GM10266 (cell line): ENCODE results near the gene CTIF.

ENCODE experiments used
- DNase-seq: peaks from one replicate; pipeline ENCODE4 v3.0.0; 2012; ENCODE audit errors: extremely low spot score
- TF ChIP-seq, protein P1 (sequence below): IDR thresholded peaks from 2 replicates; pipeline ENCODE4 v1.5.1; 2012; ENCODE audit warnings: mild to moderate bottlenecking, low read depth; ENCODE audit not compliant: control insufficient read depth, insufficient read depth; ENCODE audit errors: missing control alignments

CTIF gene

DNA sequence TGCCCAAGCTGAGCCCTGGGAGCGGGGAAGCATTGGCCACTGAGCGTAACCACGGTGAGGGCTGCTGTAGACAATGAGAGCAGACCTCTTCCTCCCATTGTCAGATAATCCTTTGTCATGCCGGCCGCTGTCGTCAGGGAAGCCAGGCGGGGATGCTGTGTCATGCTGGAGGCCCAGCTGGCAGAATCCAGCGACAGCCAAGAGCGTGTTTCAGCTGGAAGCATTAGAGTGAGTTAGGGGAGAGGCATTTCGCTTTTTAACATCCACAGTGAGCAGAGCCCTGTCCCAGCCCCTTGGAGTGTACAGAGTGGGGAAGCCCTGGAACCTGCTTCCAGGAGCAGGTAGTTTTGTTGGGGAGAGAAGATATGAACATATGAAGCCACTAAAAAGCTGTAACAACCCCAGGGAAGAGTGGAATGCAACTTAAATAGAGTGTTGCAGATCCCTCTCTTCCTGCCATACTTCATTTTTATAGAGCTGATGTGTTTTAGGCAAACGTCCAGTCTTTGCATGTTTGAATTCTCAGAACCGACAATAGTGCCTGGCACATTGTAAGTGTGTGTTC, 7.0 kb downstream of the CTIF start:
- TF ChIP-seq, protein P1, sequence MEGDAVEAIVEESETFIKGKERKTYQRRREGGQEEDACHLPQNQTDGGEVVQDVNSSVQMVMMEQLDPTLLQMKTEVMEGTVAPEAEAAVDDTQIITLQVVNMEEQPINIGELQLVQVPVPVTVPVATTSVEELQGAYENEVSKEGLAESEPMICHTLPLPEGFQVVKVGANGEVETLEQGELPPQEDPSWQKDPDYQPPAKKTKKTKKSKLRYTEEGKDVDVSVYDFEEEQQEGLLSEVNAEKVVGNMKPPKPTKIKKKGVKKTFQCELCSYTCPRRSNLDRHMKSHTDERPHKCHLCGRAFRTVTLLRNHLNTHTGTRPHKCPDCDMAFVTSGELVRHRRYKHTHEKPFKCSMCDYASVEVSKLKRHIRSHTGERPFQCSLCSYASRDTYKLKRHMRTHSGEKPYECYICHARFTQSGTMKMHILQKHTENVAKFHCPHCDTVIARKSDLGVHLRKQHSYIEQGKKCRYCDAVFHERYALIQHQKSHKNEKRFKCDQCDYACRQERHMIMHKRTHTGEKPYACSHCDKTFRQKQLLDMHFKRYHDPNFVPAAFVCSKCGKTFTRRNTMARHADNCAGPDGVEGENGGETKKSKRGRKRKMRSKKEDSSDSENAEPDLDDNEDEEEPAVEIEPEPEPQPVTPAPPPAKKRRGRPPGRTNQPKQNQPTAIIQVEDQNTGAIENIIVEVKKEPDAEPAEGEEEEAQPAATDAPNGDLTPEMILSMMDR = no peak
- no peak for DNase-seq

DNA sequence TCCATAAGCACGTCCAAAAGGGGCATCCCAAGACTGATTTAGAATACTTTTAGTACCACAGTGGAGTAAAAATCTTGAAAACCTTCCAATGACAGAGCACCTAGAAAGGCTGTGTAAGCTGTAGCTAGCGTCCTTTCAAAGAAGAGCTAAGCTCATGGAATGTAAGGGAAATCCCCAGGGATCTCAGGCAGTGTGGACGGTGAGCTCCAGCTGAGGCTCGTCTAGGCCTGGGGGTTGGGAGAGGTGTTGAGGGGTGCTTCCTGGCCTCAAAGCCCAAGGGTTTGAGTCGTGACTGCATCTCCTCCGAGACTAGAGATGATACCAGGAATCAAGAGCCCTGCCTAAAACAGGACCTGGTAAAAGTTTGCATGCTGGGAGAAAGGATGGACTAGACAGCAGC, 7.6 kb downstream of the CTIF start:
- TF ChIP-seq, protein P1 = no peak
- DNase-seq = no peak

DNA sequence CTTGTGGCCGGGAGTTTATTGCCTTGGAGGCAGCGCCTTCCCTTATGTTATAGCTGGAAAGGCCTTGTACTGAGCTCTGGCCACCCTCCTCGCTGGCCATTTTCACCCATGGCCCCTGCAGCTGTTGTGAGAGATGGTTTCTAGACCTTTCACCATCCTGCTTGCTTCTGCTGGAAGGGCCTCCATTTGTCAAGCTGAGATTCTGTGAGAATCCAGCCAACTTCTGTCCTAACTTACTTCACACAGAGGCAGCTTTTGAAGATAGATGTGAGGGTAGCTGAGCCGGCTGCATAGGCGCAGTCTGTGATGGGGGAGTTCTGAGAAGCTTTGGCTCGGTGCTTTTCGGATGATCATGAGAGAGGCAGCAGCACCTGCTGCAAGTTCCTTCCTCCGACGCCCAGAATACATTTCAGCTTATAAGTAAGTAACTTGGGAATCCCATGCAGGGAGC, 8.7 kb downstream of the CTIF start:
- no peak for DNase-seq
- TF ChIP-seq, protein P1 = no peak

DNA sequence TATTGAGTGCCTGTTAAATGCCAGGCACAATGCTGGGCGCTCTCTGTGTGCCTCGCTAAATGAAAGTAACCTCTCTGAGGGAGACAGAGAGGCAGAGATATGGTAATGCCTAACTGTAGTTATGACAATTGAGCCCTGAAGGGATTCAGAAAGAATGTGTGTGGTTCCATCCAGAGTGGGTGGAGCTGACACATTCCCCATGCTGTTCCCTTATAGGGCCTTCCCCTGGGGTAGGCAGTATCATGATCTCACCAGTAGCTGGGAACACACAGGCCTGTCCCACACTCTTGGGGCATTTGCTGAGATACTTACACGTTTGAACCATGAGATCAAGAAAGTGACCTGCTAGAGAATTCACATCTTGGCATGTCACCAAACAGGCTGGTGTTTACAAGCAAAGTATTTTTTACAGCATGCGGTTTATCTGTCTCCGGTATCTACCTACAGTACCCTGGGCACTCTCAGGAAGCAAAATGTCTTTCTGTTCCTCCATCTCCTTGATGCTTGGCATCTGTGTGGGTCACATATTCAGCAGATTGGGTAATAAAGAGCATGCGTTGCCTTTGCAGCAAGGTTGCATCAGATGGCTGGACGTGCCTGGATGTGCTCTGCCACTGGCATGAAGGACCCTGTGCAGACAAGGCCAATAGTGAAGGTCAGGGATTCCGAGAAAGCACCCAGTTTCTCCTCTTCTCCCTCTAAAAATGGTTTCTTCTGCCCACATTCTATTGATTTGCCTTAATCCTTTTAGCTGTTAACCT, 9.4 kb downstream of the CTIF start:
- DNase-seq = no peak
- TF ChIP-seq, protein P1 = no peak

DNA sequence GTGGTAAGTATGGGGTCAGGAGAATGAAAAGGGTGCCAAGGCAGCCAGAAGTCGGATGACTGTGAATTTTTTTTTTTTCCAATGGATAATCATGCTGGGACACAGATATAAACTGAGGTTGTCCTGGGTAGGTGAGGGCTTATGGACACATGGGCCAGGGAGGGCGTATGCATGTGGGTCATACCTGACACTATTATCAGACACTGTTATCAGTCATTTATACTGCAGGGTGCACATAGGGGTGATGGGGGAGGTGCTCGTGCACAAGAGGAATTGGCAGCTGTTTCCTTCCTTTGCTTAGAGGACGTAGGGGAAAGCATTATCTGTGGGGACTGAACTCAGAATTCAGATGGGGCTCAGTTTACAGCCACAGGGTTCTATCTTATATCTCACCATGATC, 10.1 kb downstream of the CTIF start:
- TF ChIP-seq, protein P1 = no peak
- no peak for DNase-seq

DNA sequence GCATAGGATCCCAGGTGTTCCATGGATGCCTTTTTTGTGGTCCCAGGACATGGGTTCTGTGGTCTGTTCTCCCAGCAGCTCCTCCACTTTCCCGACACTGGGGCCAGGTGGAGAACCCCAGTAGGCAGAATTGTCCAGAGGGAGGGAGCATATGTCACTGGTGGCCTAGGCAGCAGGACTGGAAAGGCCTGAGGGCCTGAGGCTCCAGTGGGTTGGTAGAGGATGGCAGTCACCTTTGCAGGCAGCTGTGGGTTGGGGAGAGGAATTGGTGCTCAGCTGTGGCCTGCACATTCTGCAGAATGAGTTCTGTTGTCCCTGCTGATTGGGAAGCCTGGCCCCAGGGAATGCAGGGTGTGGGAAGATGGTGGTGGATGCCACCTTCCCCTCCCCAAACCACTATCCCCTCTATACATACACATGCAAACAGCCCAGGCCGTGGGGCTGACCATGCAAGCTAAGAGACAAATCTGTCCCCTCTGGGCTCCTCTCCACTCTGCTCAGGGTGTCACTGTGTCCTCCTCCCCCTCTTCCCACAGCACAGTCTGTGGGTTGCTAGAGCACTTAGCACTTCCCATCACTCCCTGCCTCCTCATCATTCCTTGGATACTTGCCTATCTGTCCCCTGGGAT, 11.4 kb downstream of the CTIF start:
- TF ChIP-seq, protein P1 = no peak
- no peak for DNase-seq

DNA sequence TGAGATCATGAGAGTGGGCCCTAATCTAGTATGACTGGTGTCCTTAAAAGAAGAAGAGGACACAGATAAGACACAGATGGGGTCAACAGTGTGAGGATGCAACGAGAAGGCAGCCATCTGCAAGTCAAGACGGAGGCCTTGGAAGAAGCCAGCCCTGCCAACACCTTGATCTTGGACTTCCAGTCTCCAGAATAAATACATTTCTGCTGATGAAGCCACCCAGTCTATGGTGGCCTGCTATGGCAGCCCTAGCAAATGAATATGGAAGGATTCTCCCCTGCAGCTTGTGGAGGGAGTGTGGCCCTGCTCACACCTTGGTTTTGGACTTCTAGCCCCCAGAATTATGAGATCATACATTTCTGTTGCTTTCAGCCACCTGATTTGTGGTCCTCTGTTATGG, 12.3 kb downstream of the CTIF start:
- DNase-seq = no peak
- TF ChIP-seq, protein P1 = no peak
